NCI-H345 (cell line): Measurements from ENCODE around the gene KLK1.
"Not testable (repeated sequence)": the region's sequence is repeated elsewhere in the genome, so short reads cannot be mapped to it uniquely, and the experiment has no call there.

Experiments
- DNase-seq: peaks from one replicate; lab custom pipeline; 2025; lab: John Stamatoyannopoulos, UW

The KLK1 gene

DNA sequence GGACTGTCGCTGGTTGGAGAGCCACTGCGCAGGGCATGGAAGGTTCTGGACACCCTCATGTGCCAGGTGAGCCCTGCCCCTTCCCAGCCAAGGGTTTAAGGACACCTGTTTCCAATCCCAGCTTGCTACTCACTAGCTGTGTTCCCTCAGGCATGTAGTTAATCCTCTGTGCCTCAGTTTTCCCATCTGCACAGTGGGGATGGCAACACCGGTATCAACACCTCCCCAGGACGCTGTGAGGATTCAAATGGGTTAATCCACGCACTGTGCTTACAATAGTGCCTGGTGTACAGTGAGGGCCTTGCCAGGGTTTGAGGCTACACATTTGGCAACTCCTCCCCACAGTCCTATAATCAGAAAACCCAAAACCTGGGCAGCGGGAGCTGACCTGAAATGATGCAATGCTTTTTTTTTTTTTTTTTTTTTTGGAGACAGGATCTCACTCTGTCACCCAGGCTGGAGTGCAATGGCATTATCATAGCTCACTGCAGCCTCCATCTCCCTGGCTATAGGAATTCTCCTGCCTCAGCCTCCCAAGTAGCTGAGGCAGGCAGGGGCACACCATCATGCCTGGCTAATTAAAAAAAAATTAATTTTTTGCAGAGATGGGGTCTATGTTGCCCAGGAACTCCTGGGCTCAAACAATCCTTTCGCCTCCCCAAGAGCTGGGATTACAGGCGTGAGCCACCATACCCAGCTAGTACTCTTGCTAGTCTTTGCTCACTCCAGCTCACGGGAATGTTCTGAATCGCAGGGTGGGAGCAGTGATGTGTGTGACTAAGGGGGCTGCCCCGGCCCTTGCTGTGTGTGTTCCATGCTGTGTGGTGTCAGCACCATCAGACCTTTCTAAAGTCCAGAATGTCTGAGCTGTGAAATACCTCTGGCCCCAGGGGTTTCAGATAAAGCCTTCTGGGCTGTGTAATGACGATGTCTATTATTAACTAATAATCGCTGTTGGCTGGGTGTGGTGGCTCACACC, 31.0 kb downstream of the KLK1 start:
- no peak for DNase-seq

GRCh38 chr19:50791594-50792271, 31.9 kb downstream of the KLK1 start:
- DNase-seq = no peak

GRCh38 chr19:50790922-50791467, 32.6 kb downstream of the KLK1 start:
- no peak for DNase-seq

DNA sequence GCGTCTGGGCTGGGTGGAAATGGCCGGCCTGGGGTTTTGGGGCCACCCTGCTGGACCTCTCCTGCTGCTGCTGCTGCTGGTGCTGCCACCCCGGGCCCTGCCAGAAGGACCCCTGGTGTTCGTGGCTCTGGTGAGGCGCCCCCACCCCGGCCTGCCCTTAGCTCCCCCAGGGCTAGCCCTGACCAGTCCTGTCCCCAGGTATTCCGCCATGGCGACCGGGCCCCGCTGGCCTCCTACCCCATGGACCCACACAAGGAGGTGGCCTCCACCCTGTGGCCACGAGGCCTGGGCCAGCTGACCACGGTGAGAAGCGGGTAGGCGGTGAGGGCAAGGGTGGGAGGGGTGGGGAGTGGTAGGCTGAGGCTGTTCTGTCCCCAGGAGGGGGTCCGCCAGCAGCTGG, 33.2 kb downstream of the KLK1 start, which contains the start of gene ACP4:
Gene ACP4 (plus strand): TSS at position 20 of the 400 bp plus-strand sequence. CDS start 0 bp downstream, at position 20.
- DNase-seq = no peak

GRCh38 chr19:50785329-50785728, 38.3 kb downstream of the KLK1 start:
- no peak for DNase-seq

DNA sequence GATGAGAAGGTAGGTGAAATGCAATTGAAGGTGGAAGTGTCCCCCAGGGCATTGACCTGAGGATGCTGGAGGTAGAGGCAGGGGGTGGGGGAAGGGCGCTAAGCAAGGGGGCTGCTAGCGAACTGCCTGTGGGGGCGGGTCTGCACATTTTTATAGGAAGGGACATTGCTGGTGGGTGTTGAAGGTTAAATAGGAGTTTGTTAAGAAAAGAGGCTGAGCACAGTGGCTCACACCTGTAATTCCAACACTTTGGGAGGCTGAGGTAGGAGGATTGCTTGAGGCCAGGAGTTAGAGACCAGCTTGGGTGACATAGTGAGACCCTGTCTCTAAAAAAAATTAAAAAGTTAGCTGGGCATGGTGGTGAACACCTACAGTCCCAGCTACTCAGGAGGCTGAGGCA, 38.9 kb downstream of the KLK1 start:
- no peak for DNase-seq

GRCh38 chr19:50783848-50784152, 39.8 kb downstream of the KLK1 start:
- not testable (repeated sequence) for DNase-seq

DNA sequence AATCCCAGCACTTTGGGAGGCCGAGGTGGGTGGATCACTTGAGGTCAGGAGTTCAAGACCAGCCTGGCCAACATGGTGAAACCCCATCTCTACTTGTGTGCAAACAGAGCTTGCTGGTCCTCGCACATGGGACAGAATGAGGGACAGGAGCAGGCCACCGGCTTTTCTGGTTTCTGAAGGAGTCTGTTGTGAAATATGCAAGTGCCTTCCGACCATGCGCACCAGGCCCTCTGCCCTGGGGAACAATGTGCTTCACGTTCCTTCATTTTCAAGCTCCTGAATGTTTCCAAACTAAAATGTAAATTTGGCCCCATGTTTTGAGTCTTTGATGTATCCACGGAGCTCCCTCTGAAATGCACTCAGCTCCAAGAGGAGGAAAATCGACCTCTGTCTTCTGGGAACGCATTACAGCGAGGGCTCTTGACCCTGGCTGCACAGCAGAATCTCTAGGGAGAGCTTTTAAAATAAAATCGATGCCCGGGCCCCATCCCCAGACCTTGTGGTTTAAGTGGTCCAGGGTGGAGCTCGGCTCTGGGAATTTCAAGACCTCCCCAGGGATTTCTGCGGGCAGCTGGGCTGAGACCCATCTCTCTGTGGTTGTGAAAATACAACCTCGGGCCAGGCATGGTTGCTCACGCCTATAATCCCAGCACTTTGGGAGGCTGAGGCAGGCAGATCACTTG, 42.7 kb downstream of the KLK1 start:
- no peak for DNase-seq

- no peak for DNase-seq
These were observed 43.8 kb downstream of the KLK1 start for GRCh38 chr19:50779504-50780457.

DNA sequence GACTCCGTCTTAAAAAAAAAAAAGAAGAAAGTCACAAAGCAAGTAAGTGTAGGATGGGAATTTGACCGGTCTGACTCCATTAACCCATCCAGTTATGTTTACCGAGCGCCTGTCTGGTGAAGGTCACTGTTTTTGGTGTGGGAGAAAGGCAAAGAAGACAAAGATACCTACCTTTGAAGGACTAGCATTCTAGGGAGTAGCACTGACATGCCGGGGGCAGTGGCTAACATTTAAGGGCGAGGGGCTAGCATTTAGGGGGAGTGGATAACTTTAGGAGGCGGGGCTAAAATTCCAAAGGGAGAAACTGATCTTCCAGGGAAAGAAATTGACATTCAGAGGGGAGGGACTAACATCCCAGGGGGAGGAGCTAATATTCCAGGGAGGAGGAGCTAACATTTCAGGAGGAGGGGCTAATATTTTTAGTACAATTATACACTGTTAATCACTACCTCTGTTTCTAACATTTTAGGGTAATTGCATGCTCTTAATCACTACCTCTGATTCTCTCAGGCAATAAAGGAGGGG, 44.6 kb downstream of the KLK1 start:
- no peak for DNase-seq

GRCh38 chr19:50777830-50778303, 45.7 kb downstream of the KLK1 start:
- no peak for DNase-seq

DNA sequence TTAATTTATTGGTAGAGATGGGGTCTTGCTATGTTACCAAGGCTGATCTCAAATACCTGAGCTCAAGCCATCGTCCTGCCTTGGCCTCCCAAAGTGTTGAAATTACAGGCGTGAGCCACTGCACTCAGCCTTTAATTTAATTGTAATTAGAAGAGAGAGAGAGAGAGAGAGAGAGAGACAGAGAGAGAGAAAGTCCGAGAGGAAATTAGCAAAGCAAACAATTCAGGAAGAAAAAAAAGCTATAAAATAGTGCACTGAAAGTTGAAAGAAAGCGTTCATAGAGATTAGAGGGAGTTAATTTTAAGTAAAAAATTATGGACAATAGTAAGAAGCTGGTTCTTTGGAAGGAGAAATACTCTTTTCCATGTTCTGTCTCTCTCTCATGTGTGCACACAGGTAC, 46.3 kb downstream of the KLK1 start:
- no peak for DNase-seq

DNA sequence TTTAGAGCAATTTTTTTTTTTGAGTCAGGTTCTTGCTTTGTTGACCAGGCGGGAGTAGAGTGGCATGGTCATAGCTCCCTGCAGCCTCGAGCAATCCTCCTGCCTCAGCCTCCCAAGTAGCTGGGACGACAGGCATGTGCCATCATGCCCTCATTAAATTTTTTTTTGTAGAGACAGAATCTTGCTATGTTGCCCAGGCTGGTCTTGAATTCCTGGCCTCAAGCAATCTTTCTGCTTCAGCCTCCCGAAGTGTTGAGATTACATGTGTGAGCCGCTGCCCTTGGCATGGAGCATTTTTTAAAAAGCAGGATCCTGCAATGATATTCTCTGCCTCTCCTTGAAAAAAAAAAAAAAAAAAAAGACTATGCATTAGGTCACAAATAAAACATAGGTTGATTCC, 47.5 kb downstream of the KLK1 start:
- DNase-seq = no peak

GRCh38 chr19:50773454-50773853, 50.1 kb downstream of the KLK1 start:
- DNase-seq = not testable (repeated sequence)

GRCh38 chr19:50772912-50773311, 50.7 kb downstream of the KLK1 start:
- DNase-seq = not testable (repeated sequence)

DNA sequence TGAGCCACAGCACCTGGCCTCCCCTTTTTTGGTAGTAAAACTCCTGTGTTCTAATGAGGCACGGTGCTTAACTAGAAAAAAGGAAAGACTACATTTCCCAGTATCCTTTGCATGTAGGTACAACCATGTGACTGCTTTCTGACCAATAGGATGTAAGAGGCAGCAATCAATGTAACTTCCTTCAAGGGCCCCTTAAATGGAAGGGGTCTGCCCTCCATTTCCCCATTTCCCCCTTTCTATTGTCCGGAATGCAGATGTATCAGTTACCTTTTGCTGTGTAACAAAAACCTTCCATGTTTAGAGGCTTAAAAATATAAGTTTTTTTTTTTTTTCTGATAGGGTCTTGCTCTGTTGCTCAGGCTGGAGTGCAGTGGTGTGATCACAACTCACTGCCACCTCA, 51.1 kb downstream of the KLK1 start:
- DNase-seq = no peak

GRCh38 chr19:50770888-50771287, 52.7 kb downstream of the KLK1 start:
- no peak for DNase-seq

GRCh38 chr19:50770164-50770563, 53.4 kb downstream of the KLK1 start, which contains the start of gene GPR32:
Gene GPR32 (plus strand): TSS chr19:50770464. CDS start chr19:50770601, 137 bp downstream.
- not testable (repeated sequence) for DNase-seq
